Muscle layer of duodenum (tissue), 2 donors: ENCODE measurements around the gene RPL7L1.
A peak's percentile ranks its signal among the peaks of the same experiment; 100 is the strongest.
"Not testable (repeated sequence)": the region's sequence is repeated elsewhere in the genome, so short reads cannot be mapped to it uniquely, and the experiment has no call there.

Experiments
- H3K27ac ChIP-seq: one replicate; pipeline ENCODE4 v1.7.0; 2013; ENCODE audit warnings: mild to moderate bottlenecking, low read length
- H3K27me3 ChIP-seq: one replicate; pipeline ENCODE4 v1.7.0; 2013; ENCODE audit warnings: low read depth, mild to moderate bottlenecking, control low read depth, low read length
- H3K36me3 ChIP-seq, 2 donors: one replicate each; pipeline ENCODE4 v1.7.0; 2013; ENCODE audit warnings: low read length in 2 of 2, control low read depth in 1 of 2, mild to moderate bottlenecking in 1 of 2; ENCODE audit not compliant: insufficient read depth in 2 of 2, control insufficient read depth in 1 of 2
- H3K4me1 ChIP-seq, 2 donors: one replicate each; pipeline ENCODE4 v1.7.0; 2013; ENCODE audit warnings: low read length in 2 of 2, mild to moderate bottlenecking in 2 of 2, control low read depth in 1 of 2, moderate library complexity in 1 of 2; ENCODE audit not compliant: insufficient read depth in 2 of 2, control insufficient read depth in 1 of 2
- H3K4me3 ChIP-seq, 2 donors: one replicate each; pipeline ENCODE4 v1.7.0; 2013; ENCODE audit warnings: low read length in 2 of 2, low read depth in 1 of 2, mild to moderate bottlenecking in 1 of 2
- H3K9me3 ChIP-seq, 2 donors: one replicate each; pipeline ENCODE4 v1.7.0; 2013; ENCODE audit warnings: low read length in 2 of 2, control low read depth in 1 of 2, mild to moderate bottlenecking in 1 of 2; ENCODE audit not compliant: control insufficient read depth in 1 of 2
- donor health status: healthy.

The RPL7L1 gene

GRCh38 chr6:42894041-42894828 lies 14.8 kb downstream of the RPL7L1 start:
- H3K27me3 ChIP-seq, H3K36me3 ChIP-seq, H3K27ac ChIP-seq, H3K9me3 ChIP-seq, H3K4me3 ChIP-seq: not testable (repeated sequence)
- peaks cover 0 to 10% of the 10 kb centered on the region in 2 donors for H3K4me1 ChIP-seq

- H3K27me3 ChIP-seq: no peaks in the 10 kb centered on the region
Measured at GRCh38 chr6:42896178-42896719, 16.8 kb downstream of the RPL7L1 start.

GRCh38 chr6:42898891-42899361 lies 19.5 kb downstream of the RPL7L1 start:
- H3K4me3 ChIP-seq: no peak overlapping the region
- H3K4me1 ChIP-seq: peaks cover 0 to 6% of the 10 kb centered on the region in 2 donors
- H3K27ac ChIP-seq: no peak overlapping the region
- H3K27me3 ChIP-seq: no peaks in the 10 kb centered on the region
- no peaks in the 10 kb centered on the region for H3K36me3 ChIP-seq
- no peaks in the 10 kb centered on the region for H3K9me3 ChIP-seq

More at GRCh38 chr6:42896178-42896719, 16.8 kb downstream of the RPL7L1 start:
- Histone ChIP-seq H3K9me3 (no peaks in the 10 kb centered on the region), H3K4me1 (peaks cover 0 to 5% of the 10 kb centered on the region in 2 donors), H3K4me3 (no peak overlapping the region), H3K27ac (no peak overlapping the region), H3K36me3 (no peaks in the 10 kb centered on the region)

- Histone ChIP-seq H3K4me1 (peaks cover 0 to 6% of the 10 kb centered on the region in 2 donors), H3K27me3 (no peaks in the 10 kb centered on the region), H3K27ac (no peak overlapping the region), H3K9me3 (no peaks in the 10 kb centered on the region), H3K36me3 (no peaks in the 10 kb centered on the region), H3K4me3 (no peak overlapping the region)
Measured at GRCh38 chr6:42899871-42900270, 20.5 kb downstream of the RPL7L1 start.

- no peaks in the 10 kb centered on the region for H3K27me3 ChIP-seq
- H3K36me3 ChIP-seq: no peaks in the 10 kb centered on the region
- H3K27ac ChIP-seq: no peak overlapping the region
- H3K4me3 ChIP-seq: no peak overlapping the region
- peaks cover 0 to 6% of the 10 kb centered on the region in 2 donors for H3K4me1 ChIP-seq
- H3K9me3 ChIP-seq: no peaks in the 10 kb centered on the region
Measured at GRCh38 chr6:42901538-42901957, 22.1 kb downstream of the RPL7L1 start.

GRCh38 chr6:42902429-42903263 lies 23.2 kb downstream of the RPL7L1 start:
- not testable (repeated sequence) for H3K27me3 ChIP-seq

GRCh38 chr6:42904467-42904866 lies 25.1 kb downstream of the RPL7L1 start:
- H3K4me1 ChIP-seq: peaks cover 0 to 6% of the 10 kb centered on the region in 2 donors
- H3K4me3 ChIP-seq: no peak overlapping the region
- no peak overlapping the region for H3K27ac ChIP-seq
- no peaks in the 10 kb centered on the region for H3K27me3 ChIP-seq
- H3K36me3 ChIP-seq: no peaks in the 10 kb centered on the region
- no peaks in the 10 kb centered on the region for H3K9me3 ChIP-seq

More at GRCh38 chr6:42902429-42903263, 23.2 kb downstream of the RPL7L1 start:
- not testable (repeated sequence) for H3K27ac ChIP-seq, H3K4me1 ChIP-seq, H3K9me3 ChIP-seq, H3K4me3 ChIP-seq, H3K36me3 ChIP-seq

GRCh38 chr6:42907336-42907735 lies 27.9 kb downstream of the RPL7L1 start:
- no peaks in the 10 kb centered on the region for H3K36me3 ChIP-seq
- H3K9me3 ChIP-seq: no peaks in the 10 kb centered on the region
- H3K4me1 ChIP-seq: peaks cover 0 to 9% of the 10 kb centered on the region in 2 donors
- H3K27me3 ChIP-seq: no peaks in the 10 kb centered on the region
- H3K4me3 ChIP-seq: no peak overlapping the region
- H3K27ac ChIP-seq: no peak overlapping the region

- H3K4me1 ChIP-seq: peaks cover 0 to 9% of the 10 kb centered on the region in 2 donors
Measured at GRCh38 chr6:42909835-42910234, 30.4 kb downstream of the RPL7L1 start.

GRCh38 chr6:42911171-42912021 lies 32.0 kb downstream of the RPL7L1 start:
- H3K4me1 ChIP-seq: peaks cover 0 to 9% of the 10 kb centered on the region in 2 donors
- H3K9me3 ChIP-seq: no peaks in the 10 kb centered on the region
- H3K4me3 ChIP-seq: peak overlapping the region in 1 of 2 donors; percentile 54
- H3K27me3 ChIP-seq: no peaks in the 10 kb centered on the region
- H3K27ac ChIP-seq: no peak overlapping the region
- no peaks in the 10 kb centered on the region for H3K36me3 ChIP-seq

More at GRCh38 chr6:42909835-42910234, 30.4 kb downstream of the RPL7L1 start:
- H3K27me3 ChIP-seq: no peaks in the 10 kb centered on the region
- no peaks in the 10 kb centered on the region for H3K9me3 ChIP-seq
- no peak overlapping the region for H3K27ac ChIP-seq
- no peak overlapping the region for H3K4me3 ChIP-seq
- no peaks in the 10 kb centered on the region for H3K36me3 ChIP-seq
